Keratinocyte (primary cell): ENCODE data around the gene FBXL17.

Source experiments
- CTCF ChIP-seq, 3 experiments: IDR thresholded peaks in 1 of 3; conservative IDR thresholded peaks in 1 of 3; optimal IDR thresholded peaks in 1 of 3; 2 replicates in 2 of 3; 3 replicates in 1 of 3; pipeline versions ENCODE3 to v1.5.1; 2011; ENCODE audit warnings: low read length in 3 of 3, mild to moderate bottlenecking in 3 of 3, moderate library complexity in 2 of 3, control low read depth in 1 of 3, inconsistent platforms in 1 of 3; ENCODE audit not compliant: insufficient read depth in 2 of 3; ENCODE audit errors: extremely low read depth in 1 of 3
- EZH2 ChIP-seq: IDR thresholded peaks from one replicate; pipeline ENCODE4 v1.6.1; 2012; ENCODE audit warnings: inconsistent platforms, mild to moderate bottlenecking, low read length, moderate library complexity

GRCh38 chr5:107919969-107920368 lies 461.9 kb downstream of the FBXL17 start:
- TF ChIP-seq EZH2 (no peak), CTCF (optimal IDR thresholded peaks at IDR 0.05 in 1 of 3, IDR thresholded peaks at IDR 0.05 in 1 of 3, conservative IDR thresholded peaks at IDR 0.05 in 1 of 3; ENCODE audit: extremely low read depth in 1 of 3, insufficient read depth in 2 of 3, low read length in 3 of 3) (no peak)
